Prostate gland (tissue), 2 donors: Measurements from ENCODE around the gene SND1.

Experiments
- CTCF ChIP-seq, 4 experiments: fragments of 200-600 bp in 2 of 4; fragments of 450-650 bp in 2 of 4; sonication (generic) in 2 of 4; IDR thresholded peaks; 1 replicate in 3 of 4; 2 replicates in 1 of 4; pipeline ENCODE4 v1.5.1; 2016 to 2019; ENCODE audit warnings: antibody characterized with exemption in 4 of 4, mild to moderate bottlenecking in 2 of 4, moderate library complexity in 2 of 4
- POLR2A ChIP-seq: fragments of 450-650 bp; IDR thresholded peaks from one replicate; pipeline ENCODE4 v1.6.1; 2016; ENCODE audit warnings: antibody characterized with exemption, mild to moderate bottlenecking
- POLR2AphosphoS5 ChIP-seq: sonication (generic); formaldehyde crosslinking; IDR thresholded peaks from one replicate; pipeline ENCODE4 v1.6.1; 2017; ENCODE audit warnings: antibody characterized with exemption

GRCh38 chr7:127995881-127996215, 343.9 kb downstream of the SND1 start:
- TF ChIP-seq CTCF (IDR thresholded peaks at IDR 0.05) (no peak), POLR2AphosphoS5 (no peak), POLR2A (no peak)
